Activated CD4-positive, alpha-beta T cell treated with anti-CD3 and anti-CD28 coated beads for 24 hours (primary cell): ENCODE measurements around the gene HEXA.

Source experiments
- DNase-seq, 2 donors: peaks; one replicate each; pipeline ENCODE4 v3.0.0-alpha.2; 2020; ENCODE audit warnings: low read depth in 2 of 2

HEXA gene

GRCh38 chr15:72375501-72375845 lies 341 bp downstream of the HEXA start:
- no peak for DNase-seq

- DNase-seq: no peak
Observed at GRCh38 chr15:72372361-72372760, 3.5 kb downstream of the HEXA start.

- DNase-seq: no peak
Observed at GRCh38 chr15:72369964-72370363, 5.8 kb downstream of the HEXA start.

- DNase-seq: no peak
Observed at GRCh38 chr15:72368899-72369298, 6.9 kb downstream of the HEXA start.

GRCh38 chr15:72368325-72368724 lies 7.5 kb downstream of the HEXA start:
- DNase-seq: no peak

GRCh38 chr15:72365844-72366243 lies 10.0 kb downstream of the HEXA start:
- no peak for DNase-seq

GRCh38 chr15:72361176-72361575 lies 14.6 kb downstream of the HEXA start:
- DNase-seq: no peak

GRCh38 chr15:72358650-72359171 lies 17.1 kb downstream of the HEXA start:
- DNase-seq: no peak

GRCh38 chr15:72358121-72358520 lies 17.7 kb downstream of the HEXA start:
- DNase-seq: no peak

- DNase-seq: no peak
Observed at GRCh38 chr15:72354496-72354895, 21.3 kb downstream of the HEXA start.

- no peak for DNase-seq
Observed at GRCh38 chr15:72353266-72353665, 22.5 kb downstream of the HEXA start.

GRCh38 chr15:72345806-72346205 lies 30.0 kb downstream of the HEXA start:
- no peak for DNase-seq

GRCh38 chr15:72345280-72345679 lies 30.5 kb downstream of the HEXA start:
- DNase-seq: no peak

- DNase-seq: no peak
Observed at GRCh38 chr15:72344602-72345001, 31.2 kb downstream of the HEXA start.

GRCh38 chr15:72342385-72342784 lies 33.4 kb downstream of the HEXA start:
- peak in 1 of 2 donors; percentile 16 for DNase-seq

GRCh38 chr15:72341361-72341760 lies 34.5 kb downstream of the HEXA start:
- DNase-seq: no peak

GRCh38 chr15:72340366-72340765 lies 35.4 kb downstream of the HEXA start:
- DNase-seq: no peak

- DNase-seq: no peak
Observed at GRCh38 chr15:72339777-72340177, 36.0 kb downstream of the HEXA start.

GRCh38 chr15:72338617-72339321 lies 37.0 kb downstream of the HEXA start:
- DNase-seq: no peak

- DNase-seq: no peak
Observed at GRCh38 chr15:72338148-72338547, 37.7 kb downstream of the HEXA start.

- no peak for DNase-seq
Observed at GRCh38 chr15:72334842-72335241, 41.0 kb downstream of the HEXA start.

- DNase-seq: no peak
Observed at GRCh38 chr15:72331021-72331420, 44.8 kb downstream of the HEXA start.

- no peak for DNase-seq
Observed at GRCh38 chr15:72323752-72324151, 52.1 kb downstream of the HEXA start.
